Measurements from ENCODE around the gene CDK11B. TPM values are rescaled to one million over a fixed set of nuclear protein-coding genes. Genes with fewer than 3 reads are reported as not detected.
A peak's percentile ranks its signal among the peaks of the same experiment; 100 is the strongest.

Gene CDK11B
- total and polyA plus RNA-seq, 11 donors: 20.4 to 39.4 (median 24.8) TPM

GRCh38 chr1:1613509-1614082 lies 45.2 kb downstream of the CDK11B start:
- no peaks in the 10 kb centered on the region for H3K9me3 ChIP-seq
- H3K4me1 ChIP-seq: peaks cover 0 to 39% (median 28%) of the 10 kb centered on the region in 12 donors
- H3K27me3 ChIP-seq: no peaks in the 10 kb centered on the region
- peaks cover 0 to 17% (median 7%) of the 10 kb centered on the region in 9 donors for H3K36me3 ChIP-seq
- H3K4me3 ChIP-seq: peak overlapping the region in 8 of 12 donors; percentile 84 to 100 (median 97)
- peak overlapping the region in 6 of 12 donors; percentile 25 to 100 (median 100) for H3K27ac ChIP-seq
- ATAC-seq (no peak), DNase-seq (peak in 1 of 5 donors; percentile 9)
- WGBS, 4 donors: 55 to 61% (median 59%) methylated on average over 11 of the region's 11 CpGs
- intact Hi-C loops (cut with DNase I): loop anchor here in 5 of 10 donors (2.0 to 10.0 kb wide), 5 partner anchors 17 to 499 kb away; partner anchors contain the start of genes SSU72 (in 3 of the 5), ATAD3A (in 1 of the 5) and C1orf159 (in 1 of the 5)
- TF ChIP-seq POLR2A (IDR thresholded peaks at IDR 0.05) (no peak), CTCF (IDR thresholded peaks at IDR 0.05) (no peak)

DNA sequence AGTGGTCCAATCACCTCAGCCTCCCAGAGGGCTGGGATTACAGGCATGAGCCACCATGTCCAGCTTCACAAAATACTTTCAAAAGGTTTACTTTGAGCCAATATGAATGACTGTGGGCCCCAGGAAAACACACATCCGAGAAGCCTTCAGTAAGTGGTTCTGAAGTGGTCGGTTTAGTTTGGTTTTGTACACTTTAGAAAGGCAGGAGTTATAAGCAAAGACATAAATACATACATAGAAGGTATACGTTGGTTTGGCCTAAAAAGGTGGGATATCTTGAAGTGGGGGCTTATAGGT lies 46.8 kb downstream of the CDK11B start:
- H3K27ac ChIP-seq: peak overlapping the region in 4 of 12 donors; percentile 4 to 54 (median 29)
- no peak overlapping the region for H3K4me3 ChIP-seq
- no peaks in the 10 kb centered on the region for H3K9me3 ChIP-seq
- no peaks in the 10 kb centered on the region for H3K27me3 ChIP-seq
- H3K36me3 ChIP-seq: peaks cover 0 to 3% (median 0%) of the 10 kb centered on the region in 9 donors
- peaks cover 0 to 29% (median 23%) of the 10 kb centered on the region in 12 donors for H3K4me1 ChIP-seq
- ATAC-seq (no peak), DNase-seq (no peak)
- TF ChIP-seq CTCF (IDR thresholded peaks at IDR 0.05): no peak
- no peak for TF ChIP-seq POLR2A (IDR thresholded peaks at IDR 0.05)
- 82 to 97% (median 93%) methylated on average over 3 of the region's 3 CpGs for WGBS, 4 donors
- intact Hi-C loops (cut with DNase I): loop anchor here in 2 of 10 donors (5.0 to 10.0 kb wide), 3 partner anchors 35 to 497 kb away; partner anchors contain the start of genes ATAD3A (in 1 of the 2) and C1orf159 (in 1 of the 2)

- ATAC-seq (no peak), DNase-seq (no peak)
- no peak overlapping the region for H3K4me3 ChIP-seq
- peaks cover 0 to 22% (median 15%) of the 10 kb centered on the region in 12 donors for H3K4me1 ChIP-seq
- peak overlapping the region in 5 of 12 donors; percentile 5 to 54 (median 19) for H3K27ac ChIP-seq
- no peaks in the 10 kb centered on the region for H3K36me3 ChIP-seq
- no peaks in the 10 kb centered on the region for H3K9me3 ChIP-seq
- TF ChIP-seq CTCF (IDR thresholded peaks at IDR 0.05) (no peak), POLR2A (IDR thresholded peaks at IDR 0.05) (no peak)
- WGBS, 4 donors: 72 to 84% (median 79%) methylated on average over 9 of the region's 9 CpGs
- H3K27me3 ChIP-seq: no peaks in the 10 kb centered on the region
- intact Hi-C loops (cut with DNase I): loop anchor here in 2 of 10 donors (5.0 to 10.0 kb wide), 3 partner anchors 33 to 496 kb away; partner anchors contain the start of genes ATAD3A (in 1 of the 2) and C1orf159 (in 1 of the 2)
These were observed 48.0 kb downstream of the CDK11B start for GRCh38 chr1:1610796-1611195.

GRCh38 chr1:1609822-1610485 lies 48.9 kb downstream of the CDK11B start:
- Histone ChIP-seq H3K27ac (no peak overlapping the region), H3K4me3 (no peak overlapping the region), H3K9me3 (no peaks in the 10 kb centered on the region), H3K36me3 (no peaks in the 10 kb centered on the region), H3K27me3 (no peaks in the 10 kb centered on the region), H3K4me1 (peaks cover 0 to 22% (median 14%) of the 10 kb centered on the region in 12 donors)
- ATAC-seq (no peak), DNase-seq (no peak)
- WGBS, 4 donors: 69 to 77% (median 74%) methylated on average over 12 of the region's 12 CpGs
- intact Hi-C loops (cut with DNase I): loop anchor here in 2 of 10 donors (5.0 to 10.0 kb wide), 3 partner anchors 33 to 495 kb away; partner anchors contain the start of genes ATAD3A (in 1 of the 2) and C1orf159 (in 1 of the 2)
- TF ChIP-seq CTCF (IDR thresholded peaks at IDR 0.05) (no peak), POLR2A (IDR thresholded peaks at IDR 0.05) (no peak)

Data from heart left ventricle (tissue), 16 donors.